ENCODE data around the gene CYSTM1.

Gene CYSTM1

DNA sequence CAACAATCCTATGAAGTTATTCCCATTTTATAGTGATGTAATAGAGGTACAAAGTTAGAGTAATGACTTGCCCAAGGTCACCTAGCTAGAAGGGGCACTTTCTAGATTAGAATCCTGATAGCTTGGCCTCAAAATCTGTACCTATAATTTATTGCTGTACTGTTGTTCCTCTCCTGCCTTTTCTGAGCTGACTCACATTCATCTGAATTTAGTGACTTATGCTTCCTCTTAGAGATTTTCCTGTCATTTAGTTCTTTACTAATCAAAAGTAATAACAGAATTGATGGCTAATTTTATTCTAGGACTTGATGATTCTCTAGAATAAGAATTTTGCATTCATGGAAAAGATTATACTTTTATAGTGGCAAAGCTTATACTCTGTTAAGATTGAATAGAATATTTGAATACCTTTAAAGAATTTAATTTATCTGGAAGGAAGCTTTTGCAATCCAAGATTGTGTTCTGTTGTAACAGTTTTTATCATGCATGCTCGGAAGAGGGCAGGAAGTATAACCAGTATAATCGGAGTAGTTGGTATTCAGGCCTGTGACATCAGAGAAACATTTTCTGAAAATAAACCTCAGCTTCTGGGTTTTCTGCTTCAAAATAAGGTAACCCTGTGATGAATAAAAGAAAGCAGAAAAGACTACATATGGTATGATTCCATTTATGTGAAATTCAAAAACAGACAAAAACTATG is 21.3 kb downstream of the CYSTM1 start:
- ChIA-PET POLR2A (no interaction called here), CTCF (interaction anchor here (0.6 to 1.4 kb wide), 4 partner anchors 8 to 338 kb away, joined by 3 to 4 read pairs (median 4); no protein-coding TSS in a partner anchor)
- Histone ChIP-seq H3K9me3 (ENCODE audit: control insufficient read depth, insufficient read depth, low read depth, low read length) (no peaks in the 10 kb centered on the region), H3K4me3 (ENCODE audit: low read depth, low read length) (no peak overlapping the region), H3K4me1 (ENCODE audit: control insufficient read depth, insufficient read depth, low read length) (no peaks in the 10 kb centered on the region), H3K27ac (ENCODE audit: extremely low read depth, low read depth, low read length) (no peak overlapping the region), H3K36me3 (ENCODE audit: control insufficient read depth in 2 of 2, insufficient read depth in 1 of 2, low read length in 2 of 2) (peaks cover 0 to 10% of the 10 kb centered on the region in 2 experiments; a peak in 2 of 3 replicates)
- TF ChIP-seq, protein P1, sequence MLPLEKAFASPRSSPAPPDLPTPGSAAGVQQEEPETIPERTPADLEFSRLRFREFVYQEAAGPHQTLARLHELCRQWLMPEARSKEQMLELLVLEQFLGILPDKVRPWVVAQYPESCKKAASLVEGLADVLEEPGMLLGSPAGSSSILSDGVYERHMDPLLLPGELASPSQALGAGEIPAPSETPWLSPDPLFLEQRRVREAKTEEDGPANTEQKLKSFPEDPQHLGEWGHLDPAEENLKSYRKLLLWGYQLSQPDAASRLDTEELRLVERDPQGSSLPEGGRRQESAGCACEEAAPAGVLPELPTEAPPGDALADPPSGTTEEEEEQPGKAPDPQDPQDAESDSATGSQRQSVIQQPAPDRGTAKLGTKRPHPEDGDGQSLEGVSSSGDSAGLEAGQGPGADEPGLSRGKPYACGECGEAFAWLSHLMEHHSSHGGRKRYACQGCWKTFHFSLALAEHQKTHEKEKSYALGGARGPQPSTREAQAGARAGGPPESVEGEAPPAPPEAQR (tag by site-specific recombination; IDR thresholded peaks at IDR 0.05) = no peak
- TF ChIP-seq, protein P2, sequence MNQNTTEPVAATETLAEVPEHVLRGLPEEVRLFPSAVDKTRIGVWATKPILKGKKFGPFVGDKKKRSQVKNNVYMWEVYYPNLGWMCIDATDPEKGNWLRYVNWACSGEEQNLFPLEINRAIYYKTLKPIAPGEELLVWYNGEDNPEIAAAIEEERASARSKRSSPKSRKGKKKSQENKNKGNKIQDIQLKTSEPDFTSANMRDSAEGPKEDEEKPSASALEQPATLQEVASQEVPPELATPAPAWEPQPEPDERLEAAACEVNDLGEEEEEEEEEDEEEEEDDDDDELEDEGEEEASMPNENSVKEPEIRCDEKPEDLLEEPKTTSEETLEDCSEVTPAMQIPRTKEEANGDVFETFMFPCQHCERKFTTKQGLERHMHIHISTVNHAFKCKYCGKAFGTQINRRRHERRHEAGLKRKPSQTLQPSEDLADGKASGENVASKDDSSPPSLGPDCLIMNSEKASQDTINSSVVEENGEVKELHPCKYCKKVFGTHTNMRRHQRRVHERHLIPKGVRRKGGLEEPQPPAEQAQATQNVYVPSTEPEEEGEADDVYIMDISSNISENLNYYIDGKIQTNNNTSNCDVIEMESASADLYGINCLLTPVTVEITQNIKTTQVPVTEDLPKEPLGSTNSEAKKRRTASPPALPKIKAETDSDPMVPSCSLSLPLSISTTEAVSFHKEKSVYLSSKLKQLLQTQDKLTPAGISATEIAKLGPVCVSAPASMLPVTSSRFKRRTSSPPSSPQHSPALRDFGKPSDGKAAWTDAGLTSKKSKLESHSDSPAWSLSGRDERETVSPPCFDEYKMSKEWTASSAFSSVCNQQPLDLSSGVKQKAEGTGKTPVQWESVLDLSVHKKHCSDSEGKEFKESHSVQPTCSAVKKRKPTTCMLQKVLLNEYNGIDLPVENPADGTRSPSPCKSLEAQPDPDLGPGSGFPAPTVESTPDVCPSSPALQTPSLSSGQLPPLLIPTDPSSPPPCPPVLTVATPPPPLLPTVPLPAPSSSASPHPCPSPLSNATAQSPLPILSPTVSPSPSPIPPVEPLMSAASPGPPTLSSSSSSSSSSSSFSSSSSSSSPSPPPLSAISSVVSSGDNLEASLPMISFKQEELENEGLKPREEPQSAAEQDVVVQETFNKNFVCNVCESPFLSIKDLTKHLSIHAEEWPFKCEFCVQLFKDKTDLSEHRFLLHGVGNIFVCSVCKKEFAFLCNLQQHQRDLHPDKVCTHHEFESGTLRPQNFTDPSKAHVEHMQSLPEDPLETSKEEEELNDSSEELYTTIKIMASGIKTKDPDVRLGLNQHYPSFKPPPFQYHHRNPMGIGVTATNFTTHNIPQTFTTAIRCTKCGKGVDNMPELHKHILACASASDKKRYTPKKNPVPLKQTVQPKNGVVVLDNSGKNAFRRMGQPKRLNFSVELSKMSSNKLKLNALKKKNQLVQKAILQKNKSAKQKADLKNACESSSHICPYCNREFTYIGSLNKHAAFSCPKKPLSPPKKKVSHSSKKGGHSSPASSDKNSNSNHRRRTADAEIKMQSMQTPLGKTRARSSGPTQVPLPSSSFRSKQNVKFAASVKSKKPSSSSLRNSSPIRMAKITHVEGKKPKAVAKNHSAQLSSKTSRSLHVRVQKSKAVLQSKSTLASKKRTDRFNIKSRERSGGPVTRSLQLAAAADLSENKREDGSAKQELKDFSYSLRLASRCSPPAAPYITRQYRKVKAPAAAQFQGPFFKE (tag by site-specific recombination; IDR thresholded peaks at IDR 0.05; ENCODE audit: borderline replicate concordance) = no peak
- TF ChIP-seq ZNF654 (tag by site-specific recombination; IDR thresholded peaks at IDR 0.05; ENCODE audit: low read depth) (no peak), ZNF664 (tag by site-specific recombination; IDR thresholded peaks at IDR 0.05) (no peak), IKZF3 (tag by site-specific recombination; IDR thresholded peaks at IDR 0.05) (no peak), ZNF292 (tag by site-specific recombination; IDR thresholded peaks at IDR 0.05; ENCODE audit: borderline replicate concordance, low read depth) (no peak), ZNF571 (tag by site-specific recombination; IDR thresholded peaks at IDR 0.05) (no peak), REPIN1 (tag by site-specific recombination; IDR thresholded peaks at IDR 0.05; ENCODE audit: low read depth) (no peak), ZBTB17 (tag by site-specific recombination; IDR thresholded peaks at IDR 0.05) (no peak), ZNF529 (tag by site-specific recombination; IDR thresholded peaks at IDR 0.05; ENCODE audit: insufficient replicate concordance) (no peak), ZNF302 (tag by site-specific recombination; IDR thresholded peaks at IDR 0.05; ENCODE audit: low read depth) (no peak), ZNF777 (tag by site-specific recombination; IDR thresholded peaks at IDR 0.05; ENCODE audit: borderline replicate concordance) (no peak), WT1 (tag by site-specific recombination; IDR thresholded peaks at IDR 0.05) (no peak), ZNF629 (tag by site-specific recombination; IDR thresholded peaks at IDR 0.05) (no peak)
- TF ChIP-seq, protein P3, sequence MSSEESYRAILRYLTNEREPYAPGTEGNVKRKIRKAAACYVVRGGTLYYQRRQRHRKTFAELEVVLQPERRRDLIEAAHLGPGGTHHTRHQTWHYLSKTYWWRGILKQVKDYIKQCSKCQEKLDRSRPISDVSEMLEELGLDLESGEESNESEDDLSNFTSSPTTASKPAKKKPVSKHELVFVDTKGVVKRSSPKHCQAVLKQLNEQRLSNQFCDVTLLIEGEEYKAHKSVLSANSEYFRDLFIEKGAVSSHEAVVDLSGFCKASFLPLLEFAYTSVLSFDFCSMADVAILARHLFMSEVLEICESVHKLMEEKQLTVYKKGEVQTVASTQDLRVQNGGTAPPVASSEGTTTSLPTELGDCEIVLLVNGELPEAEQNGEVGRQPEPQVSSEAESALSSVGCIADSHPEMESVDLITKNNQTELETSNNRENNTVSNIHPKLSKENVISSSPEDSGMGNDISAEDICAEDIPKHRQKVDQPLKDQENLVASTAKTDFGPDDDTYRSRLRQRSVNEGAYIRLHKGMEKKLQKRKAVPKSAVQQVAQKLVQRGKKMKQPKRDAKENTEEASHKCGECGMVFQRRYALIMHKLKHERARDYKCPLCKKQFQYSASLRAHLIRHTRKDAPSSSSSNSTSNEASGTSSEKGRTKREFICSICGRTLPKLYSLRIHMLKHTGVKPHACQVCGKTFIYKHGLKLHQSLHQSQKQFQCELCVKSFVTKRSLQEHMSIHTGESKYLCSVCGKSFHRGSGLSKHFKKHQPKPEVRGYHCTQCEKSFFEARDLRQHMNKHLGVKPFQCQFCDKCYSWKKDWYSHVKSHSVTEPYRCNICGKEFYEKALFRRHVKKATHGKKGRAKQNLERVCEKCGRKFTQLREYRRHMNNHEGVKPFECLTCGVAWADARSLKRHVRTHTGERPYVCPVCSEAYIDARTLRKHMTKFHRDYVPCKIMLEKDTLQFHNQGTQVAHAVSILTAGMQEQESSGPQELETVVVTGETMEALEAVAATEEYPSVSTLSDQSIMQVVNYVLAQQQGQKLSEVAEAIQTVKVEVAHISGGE (tag by site-specific recombination; conservative IDR thresholded peaks at IDR 0.05; ENCODE audit: low read depth) = no peak
